ENCODE measurements around the gene HAPSTR1. TPM values are rescaled to one million over a fixed set of nuclear protein-coding genes. Genes with fewer than 3 reads are reported as not detected.
"Not testable (repeated sequence)": the region's sequence is repeated elsewhere in the genome, so short reads cannot be mapped to it uniquely, and the experiment has no call there.

The HAPSTR1 gene
- total RNA-seq, 6 experiments from 2014 or later, result 65.0 to 77.4 (median 72.0) TPM

- no peak overlapping the region for H3K27ac Mint-ChIP-seq
- peaks cover 40% of the 10 kb centered on the region for H3K4me1 Mint-ChIP-seq (ENCODE audit: low read depth)
- peaks cover 12% of the 10 kb centered on the region for H3K36me3 Mint-ChIP-seq (ENCODE audit: low read depth)
- no peak for DNase-seq
- H3K4me3 Mint-ChIP-seq, result no peak overlapping the region
- TF ChIP-seq CTCF (IDR thresholded peaks at IDR 0.05), result no peak
- no peaks in the 10 kb centered on the region for H3K27me3 Mint-ChIP-seq (ENCODE audit: insufficient read depth)
- H3K9me3 Mint-ChIP-seq, result peaks cover 7% of the 10 kb centered on the region
Observed at GRCh38 chr16:9079430-9079812, 12.0 kb upstream of the HAPSTR1 start.

GRCh38 chr16:9081158-9081557, 10.3 kb upstream of the HAPSTR1 start:
- Mint-ChIP-seq H3K27ac (no peak overlapping the region), H3K4me1 (ENCODE audit: low read depth) (peaks cover 30% of the 10 kb centered on the region), H3K9me3 (peaks cover 7% of the 10 kb centered on the region), H3K36me3 (ENCODE audit: low read depth) (peaks cover 12% of the 10 kb centered on the region), H3K4me3 (no peak overlapping the region), H3K27me3 (ENCODE audit: insufficient read depth) (no peaks in the 10 kb centered on the region)
- DNase-seq, result no peak
- no peak for TF ChIP-seq CTCF (IDR thresholded peaks at IDR 0.05)

GRCh38 chr16:9081843-9082242, 9.6 kb upstream of the HAPSTR1 start:
- Mint-ChIP-seq H3K27ac (no peak overlapping the region), H3K9me3 (peaks cover 7% of the 10 kb centered on the region), H3K4me1 (ENCODE audit: low read depth) (peaks cover 23% of the 10 kb centered on the region), H3K4me3 (no peak overlapping the region), H3K36me3 (ENCODE audit: low read depth) (peaks cover 12% of the 10 kb centered on the region), H3K27me3 (ENCODE audit: insufficient read depth) (no peaks in the 10 kb centered on the region)
- TF ChIP-seq CTCF (IDR thresholded peaks at IDR 0.05), result no peak
- no peak for DNase-seq

GRCh38 chr16:9082422-9082821, 9.0 kb upstream of the HAPSTR1 start:
- TF ChIP-seq CTCF (IDR thresholded peaks at IDR 0.05), result no peak
- Mint-ChIP-seq H3K9me3 (peaks cover 7% of the 10 kb centered on the region), H3K4me3 (no peak overlapping the region), H3K4me1 (ENCODE audit: low read depth) (peaks cover 17% of the 10 kb centered on the region), H3K36me3 (ENCODE audit: low read depth) (peaks cover 12% of the 10 kb centered on the region), H3K27ac (no peak overlapping the region), H3K27me3 (ENCODE audit: insufficient read depth) (no peaks in the 10 kb centered on the region)
- no peak for DNase-seq

- H3K27ac Mint-ChIP-seq; H3K9me3 Mint-ChIP-seq; DNase-seq; H3K4me3 Mint-ChIP-seq; H3K27me3 Mint-ChIP-seq (ENCODE audit: insufficient read depth); H3K36me3 Mint-ChIP-seq (ENCODE audit: low read depth): not testable (repeated sequence)
- H3K4me1 Mint-ChIP-seq (ENCODE audit: low read depth), result peaks cover 13% of the 10 kb centered on the region
Observed at GRCh38 chr16:9087733-9088132, 3.7 kb upstream of the HAPSTR1 start.

GRCh38 chr16:9088848-9089247, 2.6 kb upstream of the HAPSTR1 start:
- H3K4me1 Mint-ChIP-seq (ENCODE audit: low read depth), result peaks cover 13% of the 10 kb centered on the region
- H3K9me3 Mint-ChIP-seq, result no peaks in the 10 kb centered on the region
- peaks cover 14% of the 10 kb centered on the region for H3K36me3 Mint-ChIP-seq (ENCODE audit: low read depth)
- no peak overlapping the region for H3K4me3 Mint-ChIP-seq
- no peak for DNase-seq
- no peak overlapping the region for H3K27ac Mint-ChIP-seq
- TF ChIP-seq CTCF (IDR thresholded peaks at IDR 0.05), result no peak
- peaks cover 6% of the 10 kb centered on the region for H3K27me3 Mint-ChIP-seq (ENCODE audit: insufficient read depth)

All from HFFc6 (cell line).